Transverse colon (tissue), 4 donors: ENCODE results near the gene TMEM38B. TPM values are rescaled to one million over a fixed set of nuclear protein-coding genes. Genes with fewer than 3 reads are reported as not detected.
A peak's percentile ranks its signal among the peaks of the same experiment; 100 is the strongest.

Experiments used
- DNase-seq: peaks from one replicate; pipeline ENCODE4 v3.0.0-alpha.2; 2019
- H3K27ac ChIP-seq, 4 donors: fragments of 200-600 bp; sonication (generic); 2 replicates each; pipeline ENCODE4 v1.5.1; 2016 to 2018; ENCODE audit warnings: inconsistent platforms in 4 of 4
- H3K27me3 ChIP-seq: fragments of 200-600 bp; sonication (generic); 2 replicates; pipeline ENCODE4 v1.5.1; 2017; ENCODE audit warnings: inconsistent platforms
- H3K36me3 ChIP-seq, 4 donors: fragments of 200-600 bp; sonication (generic); 2 replicates each; pipeline ENCODE4 v1.5.1; 2017 to 2019; ENCODE audit warnings: inconsistent platforms in 4 of 4
- H3K4me1 ChIP-seq, 4 donors: fragments of 200-600 bp; sonication (generic); 2 replicates each; pipeline ENCODE4 v1.5.1; 2017 to 2020; ENCODE audit warnings: inconsistent platforms in 4 of 4
- H3K4me3 ChIP-seq, 4 donors: fragments of 200-600 bp; sonication (generic); 1 replicate in 1 of 4; 2 replicates in 3 of 4; pipeline versions ENCODE4 v1.5.1 to v1.6.1; 2017 to 2019; ENCODE audit warnings: inconsistent platforms in 4 of 4
- H3K9me3 ChIP-seq, 2 donors: fragments of 200-600 bp; sonication (generic); 2 replicates each; pipeline ENCODE4 v1.5.1; 2017 to 2019; ENCODE audit warnings: inconsistent platforms in 2 of 2
- CTCF ChIP-seq, 5 experiments: fragments of 200-600 bp in 3 of 5; fragments of 450-650 bp in 2 of 5; sonication (generic) in 3 of 5; IDR thresholded peaks; 1 replicate in 2 of 5; 2 replicates in 3 of 5; pipeline ENCODE4 v1.5.1; 2016 to 2017; ENCODE audit warnings: antibody characterized with exemption in 5 of 5, inconsistent platforms in 3 of 5, mild to moderate bottlenecking in 2 of 5, moderate library complexity in 1 of 5
- EP300 ChIP-seq: sonication (generic); formaldehyde crosslinking; IDR thresholded peaks from one replicate; pipeline ENCODE4 v1.6.1; 2017; ENCODE audit warnings: antibody characterized with exemption, low read depth
- POLR2A ChIP-seq: fragments of 450-650 bp; IDR thresholded peaks from one replicate; pipeline ENCODE4 v1.6.1; 2016; ENCODE audit warnings: antibody characterized with exemption, mild to moderate bottlenecking, moderate library complexity
- POLR2AphosphoS5 ChIP-seq, 3 donors: sonication (generic); formaldehyde crosslinking; IDR thresholded peaks; one replicate each; pipeline ENCODE4 v1.6.1; 2016; ENCODE audit warnings: antibody characterized with exemption in 3 of 3
- WGBS, 2 donors: methylation state at CpG; one replicate each; pipeline ENCODE4 v1.1.5; 2018; ENCODE audit warnings: low coverage in 1 of 2; 5-methylcytosine and 5-hydroxymethylcytosine counted together
- in situ Hi-C, 4 donors: fragments of 200-750 bp; cut with MboI; loops; one replicate each; pipeline versions ENCODE4 v1.15.0 to v1.15.1; 2017; ENCODE audit warnings: low sequenced_read_pairs in 3 of 4, low pct_ligation_motif_present in 1 of 4, low pct_unique_long_range_greater_than_20kb in 1 of 4
- intact Hi-C: fragments of 100-400 bp; cut with DNase I; formaldehyde crosslinking; loops from one replicate; pipeline ENCODE4 v1.15.1; 2023; ENCODE audit warnings: low total_unique reads
- total RNA-seq, 4 donors: library from RNA; depleted of rRNA; stranded (reverse); fragments of >200 nt; gene quantifications; one replicate each; pipeline ENCODE4 v1.1.0, GENCODE V29; 2016

The TMEM38B gene
- total RNA-seq, result 10 to 100 TPM; 25.2 to 36.6 (median 29.1) TPM

- Histone ChIP-seq H3K4me3 (peak within 1 kb of the TSS; percentile 70 to 82 (median 80)), H3K36me3 (no peaks in the 10 kb centered on the region), H3K4me1 (peaks cover 10 to 29% (median 16%) of the 10 kb centered on the region in 4 donors), H3K27ac (peak within 1 kb of the TSS; percentile 75 to 84 (median 82)), H3K27me3 (peaks cover 25% of the 10 kb centered on the region), H3K9me3 (no peaks in the 10 kb centered on the region)
- in situ Hi-C loops, result no loop called here
- peak; percentile 13 for TF ChIP-seq POLR2A
- no peak for TF ChIP-seq CTCF (IDR thresholded peaks at IDR 0.05)
- peak; percentile 58 to 65 (median 62) for TF ChIP-seq POLR2AphosphoS5 (IDR thresholded peaks at IDR 0.05)
- 0% methylated on average over 1 to 33 of the region's 65 CpGs for WGBS, 2 donors
- DNase-seq, result peak; percentile 88
- intact Hi-C loops, result no loop called here
Observed at GRCh38 chr9:105694190-105694847, at the start of gene TMEM38B. TMEM38B (plus strand) TSS chr9:105694541; CDS start chr9:105694661, 120 bp downstream.

- H3K36me3 ChIP-seq, result no peaks in the 10 kb centered on the region
- in situ Hi-C loops (no loop called here), intact Hi-C loops (no loop called here)
- H3K9me3 ChIP-seq, result peaks cover 0 to 4% of the 10 kb centered on the region in 2 donors
- no peak for DNase-seq
- no peak overlapping the region for H3K4me3 ChIP-seq
- no peak overlapping the region for H3K27ac ChIP-seq
- no peaks in the 10 kb centered on the region for H3K4me1 ChIP-seq
- no peak for TF ChIP-seq CTCF (IDR thresholded peaks at IDR 0.05)
- no peak for TF ChIP-seq POLR2AphosphoS5 (IDR thresholded peaks at IDR 0.05)
- no peak for TF ChIP-seq EP300
- no peak for TF ChIP-seq POLR2A
- 89 to 100% methylated on average over 2 to 7 of the region's 7 CpGs for WGBS, 2 donors
- H3K27me3 ChIP-seq, result no peaks in the 10 kb centered on the region
Observed at GRCh38 chr9:105646879-105647594, 47.3 kb upstream of the TMEM38B start.

GRCh38 chr9:105647595-105648349 is 46.6 kb upstream of the TMEM38B start:
- no peaks in the 10 kb centered on the region for H3K4me1 ChIP-seq
- intact Hi-C loops, result no loop called here
- in situ Hi-C loops, result no loop called here
- H3K9me3 ChIP-seq, result no peaks in the 10 kb centered on the region
- no peak overlapping the region for H3K27ac ChIP-seq
- no peak for DNase-seq
- TF ChIP-seq CTCF (IDR thresholded peaks at IDR 0.05) (no peak), POLR2A (no peak), EP300 (no peak), POLR2AphosphoS5 (IDR thresholded peaks at IDR 0.05) (no peak)
- no peaks in the 10 kb centered on the region for H3K27me3 ChIP-seq
- WGBS, 2 donors, result 83 to 90% methylated on average over 5 to 12 of the region's 12 CpGs
- no peaks in the 10 kb centered on the region for H3K36me3 ChIP-seq
- no peak overlapping the region for H3K4me3 ChIP-seq

- in situ Hi-C loops (no loop called here), intact Hi-C loops (no loop called here)
- Histone ChIP-seq H3K9me3 (no peaks in the 10 kb centered on the region), H3K4me3 (no peak overlapping the region), H3K27ac (no peak overlapping the region), H3K36me3 (no peaks in the 10 kb centered on the region), H3K27me3 (peaks cover 20% of the 10 kb centered on the region), H3K4me1 (peaks cover 0 to 11% (median 8%) of the 10 kb centered on the region in 4 donors)
- WGBS, 2 donors, result 71% methylated on average over 4 of the region's 4 CpGs; no CpG with 5 or more reads in 1 of the 2 donors
- DNase-seq, result no peak
- TF ChIP-seq POLR2AphosphoS5 (IDR thresholded peaks at IDR 0.05), result no peak
- no peak for TF ChIP-seq POLR2A
- no peak for TF ChIP-seq EP300
- no peak for TF ChIP-seq CTCF (IDR thresholded peaks at IDR 0.05)
Observed at GRCh38 chr9:105651806-105652205, 42.5 kb upstream of the TMEM38B start.
